SK-N-SH (cell line): Measurements from ENCODE around the gene OR51F1. TPM values are rescaled to one million over a fixed set of nuclear protein-coding genes. Genes with fewer than 3 reads are reported as not detected.

Experiments used
- CTCF ChIA-PET: fragments of 300-600, 350-600 bp; formaldehyde crosslinking; extraction: SDS; loops from one replicate; lab custom pipeline; 2021; lab: Yijun Ruan, JAX
- POLR2A ChIA-PET: fragments of 350-600 bp; sonication (Branson Sonifier 250); formaldehyde crosslinking; extraction: SDS; loops from one replicate; lab custom pipeline; 2020; ENCODE audit warnings: antibody characterized with exemption, inconsistent platforms; lab: Yijun Ruan, JAX
- DNase-seq: peaks from one replicate; pipeline ENCODE4 v3.0.0; 2012
- H2AFZ ChIP-seq: fragments of 200-600 bp; sonication (generic); 2 replicates; pipeline ENCODE4 v1.8.1; 2016; ENCODE audit warnings: antibody characterized with exemption, mild to moderate bottlenecking, low read depth
- H3F3A ChIP-seq: fragments of 200-600 bp; sonication (generic); replicated peaks from 2 replicates; pipeline ENCODE3; 2016; ENCODE audit warnings: antibody characterized with exemption, mild to moderate bottlenecking; ENCODE audit not compliant: insufficient read depth
- H3K27ac ChIP-seq, 2 experiments: fragments of 200-500 bp in 1 of 2; fragments of 200-600 bp in 1 of 2; sonication (Bioruptor generic) in 1 of 2; sonication (generic), shearing (Covaris generic) in 1 of 2; 2 replicates each; pipeline versions ENCODE4 v1.5.1 to v1.6.1; 2014 to 2016; ENCODE audit warnings: low read depth in 2 of 2, inconsistent platforms in 1 of 2, low read length in 1 of 2, mild to moderate bottlenecking in 1 of 2, mixed read lengths in 1 of 2
- H3K27me3 ChIP-seq: fragments of 200-600 bp; sonication (generic), shearing (Covaris generic); 2 replicates; pipeline ENCODE4 v1.6.1; 2016; ENCODE audit warnings: mixed run types; ENCODE audit not compliant: insufficient read depth
- H3K36me3 ChIP-seq, 2 experiments: fragments of 200-500 bp in 1 of 2; fragments of 200-600 bp in 1 of 2; sonication (Bioruptor generic) in 1 of 2; sonication (generic) in 1 of 2; replicated peaks in 1 of 2; 2 replicates each; pipeline versions ENCODE3 to v1.5.1; 2014 to 2016; ENCODE audit warnings: low read length in 1 of 2, mild to moderate bottlenecking in 1 of 2; ENCODE audit not compliant: insufficient read depth in 2 of 2, control insufficient read depth in 1 of 2
- H3K4me1 ChIP-seq, 2 experiments: fragments of 200-500 bp in 1 of 2; fragments of 200-600 bp in 1 of 2; sonication (Bioruptor generic) in 1 of 2; sonication (generic), shearing (Covaris generic) in 1 of 2; 2 replicates each; pipeline versions ENCODE4 v1.5.1 to v1.6.1; 2014 to 2016; ENCODE audit warnings: low read depth in 1 of 2, low read length in 1 of 2, mixed run types in 1 of 2; ENCODE audit not compliant: insufficient read depth in 2 of 2, control insufficient read depth in 1 of 2
- H3K4me2 ChIP-seq: fragments of 200-600 bp; sonication (generic), shearing (Covaris generic); 2 replicates; pipeline ENCODE4 v1.6.1; 2017; ENCODE audit warnings: mixed run types
- H3K4me3 ChIP-seq, 2 experiments: fragments of 200-500 bp in 1 of 2; fragments of 200-600 bp in 1 of 2; sonication (Bioruptor generic) in 1 of 2; sonication (generic), shearing (Covaris generic) in 1 of 2; 2 replicates each; pipeline versions ENCODE4 v1.5.1 to v1.8.1; 2014 to 2016; ENCODE audit warnings: low read depth in 2 of 2, inconsistent platforms in 1 of 2, low read length in 1 of 2, mild to moderate bottlenecking in 1 of 2, mixed read lengths in 1 of 2, moderate library complexity in 1 of 2
- H3K79me2 ChIP-seq: fragments of 200-600 bp; sonication (generic); 2 replicates; pipeline ENCODE4 v1.8.1; 2017; ENCODE audit warnings: mild to moderate bottlenecking; ENCODE audit not compliant: insufficient read depth
- H3K9ac ChIP-seq: fragments of 200-600 bp; sonication (generic); 2 replicates; pipeline ENCODE4 v1.6.1; 2017; ENCODE audit warnings: mixed run types
- H3K9me2 ChIP-seq: fragments of 200-600 bp; sonication (generic); 2 replicates; pipeline ENCODE4 v1.6.1; 2017; ENCODE audit warnings: mixed run types
- H3K9me3 ChIP-seq: fragments of 200-600 bp; sonication (generic); 2 replicates; pipeline ENCODE4 v1.6.1; 2017; ENCODE audit warnings: mixed run types, mild to moderate bottlenecking, moderate library complexity
- H4K20me1 ChIP-seq: fragments of 200-600 bp; sonication (generic); 2 replicates; pipeline ENCODE4 v1.6.1; 2017; ENCODE audit warnings: mild to moderate bottlenecking, mixed run types; ENCODE audit not compliant: insufficient read depth
- CHD2 ChIP-seq: fragments of 150-350 bp; IDR thresholded peaks from 2 replicates; pipeline ENCODE4 v1.6.1; 2018; ENCODE audit warnings: low read length; ENCODE audit not compliant: partially characterized antibody
- ELF1 ChIP-seq: IDR thresholded peaks from 2 replicates; pipeline ENCODE4 v1.4.0; 2012
- EP300 ChIP-seq, 2 experiments: IDR thresholded peaks; 2 replicates each; pipeline versions ENCODE4 v1.4.0 to v1.6.1; 2012; ENCODE audit warnings: borderline replicate concordance in 1 of 2, low read depth in 1 of 2, low read length in 1 of 2
- FOSL2 ChIP-seq: IDR thresholded peaks from 2 replicates; pipeline ENCODE4 v1.4.0; 2012; ENCODE audit warnings: low read depth, mild to moderate bottlenecking, moderate library complexity, borderline replicate concordance
- FOXJ3 ChIP-seq: sonication (generic); formaldehyde crosslinking; IDR thresholded peaks from 2 replicates; pipeline ENCODE4 v1.5.1; 2020; ENCODE audit warnings: mild to moderate bottlenecking, missing genetic modification reagents
- GATA2 ChIP-seq: sonication (generic); formaldehyde crosslinking; IDR thresholded peaks from 2 replicates; pipeline ENCODE4 v1.5.0; 2020; ENCODE audit warnings: mild to moderate bottlenecking, missing genetic modification reagents
- MAX ChIP-seq: IDR thresholded peaks from 2 replicates; pipeline ENCODE4 v1.4.0; 2012; ENCODE audit warnings: low read depth
- NRF1 ChIP-seq: IDR thresholded peaks from 2 replicates; pipeline ENCODE4 v1.6.1; 2012; ENCODE audit warnings: low read depth, mild to moderate bottlenecking, low read length
- PBX3 ChIP-seq: IDR thresholded peaks from 2 replicates; pipeline ENCODE4; 2012
- RAD21 ChIP-seq: IDR thresholded peaks from 2 replicates; pipeline ENCODE4 v1.6.1; 2012; ENCODE audit warnings: mild to moderate bottlenecking, low read length
- RCOR1 ChIP-seq: fragments of 150-350 bp; IDR thresholded peaks from 2 replicates; pipeline ENCODE4 v1.6.1; 2017; ENCODE audit warnings: antibody characterized with exemption, low read length
- RXRA ChIP-seq: IDR thresholded peaks from 2 replicates; pipeline ENCODE4 v1.4.0; 2012; ENCODE audit warnings: low read depth, mild to moderate bottlenecking, borderline replicate concordance
- TAF1 ChIP-seq: IDR thresholded peaks from 2 replicates; pipeline ENCODE4 v1.6.1; 2012; ENCODE audit warnings: low read depth, mild to moderate bottlenecking, low read length, moderate library complexity, borderline replicate concordance
- USF1 ChIP-seq: IDR thresholded peaks from 2 replicates; pipeline ENCODE4 v1.4.0; 2012; ENCODE audit warnings: low read depth, borderline replicate concordance
- YY1 ChIP-seq: IDR thresholded peaks from 2 replicates; pipeline ENCODE4 v1.4.0; 2012; ENCODE audit warnings: low read depth, mild to moderate bottlenecking
- WGBS: methylation state at CpG from one replicate; pipeline ENCODE4 v1.1.6; 2017; ENCODE audit warnings: low lambda C conversion rate; 5-methylcytosine and 5-hydroxymethylcytosine counted together
- polyA plus RNA-seq, 3 experiments: library from polyadenylated mRNA; depleted of rRNA; stranded (reverse); fragments of >200 nt; gene quantifications; 2 replicates each; pipeline ENCODE4 v1.2.3, GENCODE V29; 2012
- TF ChIP-seq, protein P1 (sequence below): fragments of 150-350 bp; IDR thresholded peaks from 2 replicates; pipeline ENCODE4 v1.6.1; 2017; ENCODE audit warnings: antibody characterized with exemption, low read length, low read depth, borderline replicate concordance
- TF ChIP-seq, protein P2 (sequence below): fragments of 200-600 bp; sonication (generic); IDR thresholded peaks from 2 replicates; pipeline ENCODE4 v1.6.1; 2017; ENCODE audit warnings: antibody characterized with exemption, mild to moderate bottlenecking, moderate library complexity

OR51F1 gene
- polyA plus RNA-seq, 1 of the 3 experiments (the other 2 are of a cell fraction) = not detected

DNA sequence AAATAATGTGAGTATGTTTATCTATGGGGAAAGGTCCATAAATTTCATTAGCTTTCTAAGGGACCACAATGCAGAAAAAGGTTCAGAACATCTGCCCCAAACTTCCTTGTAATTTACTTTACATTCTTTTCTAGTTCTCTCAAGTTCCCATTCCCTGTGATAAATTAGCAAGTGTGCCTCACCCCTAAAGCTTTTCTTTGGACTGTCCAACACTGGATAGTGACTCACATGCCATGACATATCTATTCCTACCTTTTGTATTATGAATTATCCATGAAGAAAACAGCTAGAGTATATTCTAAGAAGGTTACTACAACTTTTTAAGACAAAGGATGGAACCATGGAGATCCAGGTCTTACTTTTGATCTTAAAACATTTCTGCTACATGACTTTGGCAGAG lies 1.6 kb downstream of the OR51F1 start (continued):
- TF ChIP-seq, protein P1, sequence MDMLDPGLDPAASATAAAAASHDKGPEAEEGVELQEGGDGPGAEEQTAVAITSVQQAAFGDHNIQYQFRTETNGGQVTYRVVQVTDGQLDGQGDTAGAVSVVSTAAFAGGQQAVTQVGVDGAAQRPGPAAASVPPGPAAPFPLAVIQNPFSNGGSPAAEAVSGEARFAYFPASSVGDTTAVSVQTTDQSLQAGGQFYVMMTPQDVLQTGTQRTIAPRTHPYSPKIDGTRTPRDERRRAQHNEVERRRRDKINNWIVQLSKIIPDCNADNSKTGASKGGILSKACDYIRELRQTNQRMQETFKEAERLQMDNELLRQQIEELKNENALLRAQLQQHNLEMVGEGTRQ = no peak
- TF ChIP-seq CHD2 (no peak), PBX3 (no peak)
- TF ChIP-seq, all 33 proteins: peak for 0

GRCh38 chr11:4766420-4767043 lies 3.2 kb downstream of the OR51F1 start:
- no peaks in the 10 kb centered on the region for H3K79me2 ChIP-seq
- 12% methylated on average over 6 of the region's 6 CpGs for WGBS
- no peaks in the 10 kb centered on the region for H3F3A ChIP-seq
- H3K9ac ChIP-seq = no peak overlapping the region
- H4K20me1 ChIP-seq = no peaks in the 10 kb centered on the region
- H3K27ac ChIP-seq = no peak overlapping the region
- no peak for TF ChIP-seq CHD2
- no peak for TF ChIP-seq EP300 (IDR thresholded peaks at IDR 0.05; ENCODE audit: borderline replicate concordance in 1 of 2, low read depth in 1 of 2, low read length in 1 of 2)
- no peak for TF ChIP-seq PBX3
- no peak for TF ChIP-seq ELF1
- TF ChIP-seq NRF1 = no peak
- TF ChIP-seq RXRA = no peak
- no peak for TF ChIP-seq FOXJ3
- TF ChIP-seq GATA2 (CRISPR knock-in tag) = no peak
- TF ChIP-seq YY1 = no peak
- TF ChIP-seq TAF1 = no peak
- no peak for TF ChIP-seq FOSL2
- DNase-seq = no peak
- ChIA-PET POLR2A (no interaction called here), CTCF (no interaction called here)
- H3K4me1 ChIP-seq = no peaks in the 10 kb centered on the region
- no peak overlapping the region for H2AFZ ChIP-seq
- H3K9me3 ChIP-seq = no peaks in the 10 kb centered on the region
- no peaks in the 10 kb centered on the region for H3K9me2 ChIP-seq
- H3K27me3 ChIP-seq = no peaks in the 10 kb centered on the region; the same call in 1 of the 2 replicates
- no peak overlapping the region for H3K4me3 ChIP-seq
- H3K36me3 ChIP-seq = no peaks in the 10 kb centered on the region
- no peak overlapping the region for H3K4me2 ChIP-seq

DNA sequence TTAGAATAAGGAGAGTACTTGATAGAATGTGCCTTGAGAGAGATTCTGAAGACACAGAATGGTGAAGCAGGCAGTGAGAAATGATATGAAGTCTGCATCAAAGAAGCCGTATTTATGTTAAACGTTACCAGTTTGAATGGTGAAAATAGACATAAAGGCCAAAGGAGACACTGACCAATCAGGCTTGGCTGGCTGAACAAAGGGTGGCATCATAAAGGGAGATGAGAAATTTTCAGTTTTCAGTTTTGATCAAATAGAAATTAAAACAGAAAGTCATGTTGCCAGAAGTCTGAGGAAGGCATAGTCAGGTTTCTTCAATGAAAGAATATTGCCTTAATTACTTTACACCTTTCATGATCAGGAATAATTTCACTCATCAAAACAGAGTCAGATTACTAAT lies 6.6 kb downstream of the OR51F1 start:
- Histone ChIP-seq H3K4me3 (no peak overlapping the region), H3K79me2 (no peaks in the 10 kb centered on the region), H4K20me1 (no peaks in the 10 kb centered on the region), H3F3A (no peaks in the 10 kb centered on the region), H3K9ac (no peak overlapping the region), H3K4me2 (no peak overlapping the region), H3K4me1 (no peaks in the 10 kb centered on the region), H2AFZ (no peak overlapping the region), H3K9me2 (no peaks in the 10 kb centered on the region), H3K9me3 (no peaks in the 10 kb centered on the region), H3K27ac (no peak overlapping the region), H3K36me3 (no peaks in the 10 kb centered on the region), H3K27me3 (no peaks in the 10 kb centered on the region; the same call in 1 of the 2 replicates)
- ChIA-PET POLR2A (no interaction called here), CTCF (no interaction called here)
- no peak for DNase-seq
- WGBS = 26% methylated on average over 2 of the region's 2 CpGs
- TF ChIP-seq YY1 = no peak
- TF ChIP-seq, protein P2, sequence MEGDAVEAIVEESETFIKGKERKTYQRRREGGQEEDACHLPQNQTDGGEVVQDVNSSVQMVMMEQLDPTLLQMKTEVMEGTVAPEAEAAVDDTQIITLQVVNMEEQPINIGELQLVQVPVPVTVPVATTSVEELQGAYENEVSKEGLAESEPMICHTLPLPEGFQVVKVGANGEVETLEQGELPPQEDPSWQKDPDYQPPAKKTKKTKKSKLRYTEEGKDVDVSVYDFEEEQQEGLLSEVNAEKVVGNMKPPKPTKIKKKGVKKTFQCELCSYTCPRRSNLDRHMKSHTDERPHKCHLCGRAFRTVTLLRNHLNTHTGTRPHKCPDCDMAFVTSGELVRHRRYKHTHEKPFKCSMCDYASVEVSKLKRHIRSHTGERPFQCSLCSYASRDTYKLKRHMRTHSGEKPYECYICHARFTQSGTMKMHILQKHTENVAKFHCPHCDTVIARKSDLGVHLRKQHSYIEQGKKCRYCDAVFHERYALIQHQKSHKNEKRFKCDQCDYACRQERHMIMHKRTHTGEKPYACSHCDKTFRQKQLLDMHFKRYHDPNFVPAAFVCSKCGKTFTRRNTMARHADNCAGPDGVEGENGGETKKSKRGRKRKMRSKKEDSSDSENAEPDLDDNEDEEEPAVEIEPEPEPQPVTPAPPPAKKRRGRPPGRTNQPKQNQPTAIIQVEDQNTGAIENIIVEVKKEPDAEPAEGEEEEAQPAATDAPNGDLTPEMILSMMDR = no peak
- no peak for TF ChIP-seq RCOR1
- no peak for TF ChIP-seq RAD21
- no peak for TF ChIP-seq USF1
- TF ChIP-seq MAX = no peak
- TF ChIP-seq, protein P1 = no peak
